ENCODE measurements around the gene CROT.

DNA sequence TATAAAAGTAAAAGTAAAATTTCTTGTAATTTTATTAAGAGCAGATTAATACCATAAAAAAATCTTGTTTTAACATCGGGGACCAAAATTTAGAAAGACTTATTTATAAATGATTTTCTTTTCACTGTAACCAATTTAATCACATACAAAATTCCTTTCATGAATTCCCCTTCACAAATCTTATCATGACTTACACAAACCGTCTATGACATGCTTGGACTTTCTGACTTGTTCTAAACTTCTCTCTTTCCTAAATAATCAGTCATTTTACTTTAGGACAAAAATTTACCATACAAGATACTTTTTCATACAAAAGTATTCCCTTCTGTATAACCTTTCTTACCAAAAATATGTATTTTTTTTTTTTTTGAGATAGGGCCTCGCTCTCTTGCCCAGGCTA, 9.3 kb downstream of the CROT start:
- TF ChIP-seq POLR2AphosphoS5 (IDR thresholded peaks at IDR 0.05): no peak
- TF ChIP-seq, protein P1, sequence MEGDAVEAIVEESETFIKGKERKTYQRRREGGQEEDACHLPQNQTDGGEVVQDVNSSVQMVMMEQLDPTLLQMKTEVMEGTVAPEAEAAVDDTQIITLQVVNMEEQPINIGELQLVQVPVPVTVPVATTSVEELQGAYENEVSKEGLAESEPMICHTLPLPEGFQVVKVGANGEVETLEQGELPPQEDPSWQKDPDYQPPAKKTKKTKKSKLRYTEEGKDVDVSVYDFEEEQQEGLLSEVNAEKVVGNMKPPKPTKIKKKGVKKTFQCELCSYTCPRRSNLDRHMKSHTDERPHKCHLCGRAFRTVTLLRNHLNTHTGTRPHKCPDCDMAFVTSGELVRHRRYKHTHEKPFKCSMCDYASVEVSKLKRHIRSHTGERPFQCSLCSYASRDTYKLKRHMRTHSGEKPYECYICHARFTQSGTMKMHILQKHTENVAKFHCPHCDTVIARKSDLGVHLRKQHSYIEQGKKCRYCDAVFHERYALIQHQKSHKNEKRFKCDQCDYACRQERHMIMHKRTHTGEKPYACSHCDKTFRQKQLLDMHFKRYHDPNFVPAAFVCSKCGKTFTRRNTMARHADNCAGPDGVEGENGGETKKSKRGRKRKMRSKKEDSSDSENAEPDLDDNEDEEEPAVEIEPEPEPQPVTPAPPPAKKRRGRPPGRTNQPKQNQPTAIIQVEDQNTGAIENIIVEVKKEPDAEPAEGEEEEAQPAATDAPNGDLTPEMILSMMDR (IDR thresholded peaks at IDR 0.05): no peak
